Body of pancreas (tissue), 4 donors: ENCODE measurements around the gene PTBP1.

Experiments used
- POLR2A ChIP-seq, 3 donors: fragments of 450-650 bp; IDR thresholded peaks; one replicate each; pipeline ENCODE4 v1.6.1; 2016; ENCODE audit warnings: antibody characterized with exemption in 3 of 3, mild to moderate bottlenecking in 2 of 3
- TF ChIP-seq, protein P1 (sequence below), 7 experiments: fragments of 450-650 bp in 4 of 7; fragments of 200-600 bp in 3 of 7; sonication (generic) in 3 of 7; IDR thresholded peaks; one replicate each; pipeline ENCODE4 v1.5.1; 2016 to 2019; ENCODE audit warnings: antibody characterized with exemption in 7 of 7

GRCh38 chr19:795691-796581 lies 1.3 kb upstream of the PTBP1 start:
- TF ChIP-seq, protein P1, sequence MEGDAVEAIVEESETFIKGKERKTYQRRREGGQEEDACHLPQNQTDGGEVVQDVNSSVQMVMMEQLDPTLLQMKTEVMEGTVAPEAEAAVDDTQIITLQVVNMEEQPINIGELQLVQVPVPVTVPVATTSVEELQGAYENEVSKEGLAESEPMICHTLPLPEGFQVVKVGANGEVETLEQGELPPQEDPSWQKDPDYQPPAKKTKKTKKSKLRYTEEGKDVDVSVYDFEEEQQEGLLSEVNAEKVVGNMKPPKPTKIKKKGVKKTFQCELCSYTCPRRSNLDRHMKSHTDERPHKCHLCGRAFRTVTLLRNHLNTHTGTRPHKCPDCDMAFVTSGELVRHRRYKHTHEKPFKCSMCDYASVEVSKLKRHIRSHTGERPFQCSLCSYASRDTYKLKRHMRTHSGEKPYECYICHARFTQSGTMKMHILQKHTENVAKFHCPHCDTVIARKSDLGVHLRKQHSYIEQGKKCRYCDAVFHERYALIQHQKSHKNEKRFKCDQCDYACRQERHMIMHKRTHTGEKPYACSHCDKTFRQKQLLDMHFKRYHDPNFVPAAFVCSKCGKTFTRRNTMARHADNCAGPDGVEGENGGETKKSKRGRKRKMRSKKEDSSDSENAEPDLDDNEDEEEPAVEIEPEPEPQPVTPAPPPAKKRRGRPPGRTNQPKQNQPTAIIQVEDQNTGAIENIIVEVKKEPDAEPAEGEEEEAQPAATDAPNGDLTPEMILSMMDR (IDR thresholded peaks at IDR 0.05) = no peak
- no peak for TF ChIP-seq POLR2A (IDR thresholded peaks at IDR 0.05)
